SK-N-SH (cell line): ENCODE measurements around the gene OBSCN. TPM values are rescaled to one million over a fixed set of nuclear protein-coding genes. Genes with fewer than 3 reads are reported as not detected.

Experiments
- CTCF ChIA-PET: fragments of 300-600, 350-600 bp; formaldehyde crosslinking; extraction: SDS; loops from one replicate; lab custom pipeline; 2021; lab: Yijun Ruan, JAX
- POLR2A ChIA-PET: fragments of 350-600 bp; sonication (Branson Sonifier 250); formaldehyde crosslinking; extraction: SDS; loops from one replicate; lab custom pipeline; 2020; ENCODE audit warnings: antibody characterized with exemption, inconsistent platforms; lab: Yijun Ruan, JAX
- DNase-seq: peaks from one replicate; pipeline ENCODE4 v3.0.0; 2012
- H2AFZ ChIP-seq: fragments of 200-600 bp; sonication (generic); 2 replicates; pipeline ENCODE4 v1.8.1; 2016; ENCODE audit warnings: antibody characterized with exemption, mild to moderate bottlenecking, low read depth
- H3F3A ChIP-seq: fragments of 200-600 bp; sonication (generic); replicated peaks from 2 replicates; pipeline ENCODE3; 2016; ENCODE audit warnings: antibody characterized with exemption, mild to moderate bottlenecking; ENCODE audit not compliant: insufficient read depth
- H3K27ac ChIP-seq, 2 experiments: fragments of 200-500 bp in 1 of 2; fragments of 200-600 bp in 1 of 2; sonication (Bioruptor generic) in 1 of 2; sonication (generic), shearing (Covaris generic) in 1 of 2; 2 replicates each; pipeline versions ENCODE4 v1.5.1 to v1.6.1; 2014 to 2016; ENCODE audit warnings: low read depth in 2 of 2, inconsistent platforms in 1 of 2, low read length in 1 of 2, mild to moderate bottlenecking in 1 of 2, mixed read lengths in 1 of 2
- H3K27me3 ChIP-seq: fragments of 200-600 bp; sonication (generic), shearing (Covaris generic); 2 replicates; pipeline ENCODE4 v1.6.1; 2016; ENCODE audit warnings: mixed run types; ENCODE audit not compliant: insufficient read depth
- H3K36me3 ChIP-seq, 2 experiments: fragments of 200-500 bp in 1 of 2; fragments of 200-600 bp in 1 of 2; sonication (Bioruptor generic) in 1 of 2; sonication (generic) in 1 of 2; replicated peaks in 1 of 2; 2 replicates each; pipeline versions ENCODE3 to v1.5.1; 2014 to 2016; ENCODE audit warnings: low read length in 1 of 2, mild to moderate bottlenecking in 1 of 2; ENCODE audit not compliant: insufficient read depth in 2 of 2, control insufficient read depth in 1 of 2
- H3K4me1 ChIP-seq, 2 experiments: fragments of 200-500 bp in 1 of 2; fragments of 200-600 bp in 1 of 2; sonication (Bioruptor generic) in 1 of 2; sonication (generic), shearing (Covaris generic) in 1 of 2; 2 replicates each; pipeline versions ENCODE4 v1.5.1 to v1.6.1; 2014 to 2016; ENCODE audit warnings: low read depth in 1 of 2, low read length in 1 of 2, mixed run types in 1 of 2; ENCODE audit not compliant: insufficient read depth in 2 of 2, control insufficient read depth in 1 of 2
- H3K4me2 ChIP-seq: fragments of 200-600 bp; sonication (generic), shearing (Covaris generic); 2 replicates; pipeline ENCODE4 v1.6.1; 2017; ENCODE audit warnings: mixed run types
- H3K4me3 ChIP-seq, 2 experiments: fragments of 200-500 bp in 1 of 2; fragments of 200-600 bp in 1 of 2; sonication (Bioruptor generic) in 1 of 2; sonication (generic), shearing (Covaris generic) in 1 of 2; 2 replicates each; pipeline versions ENCODE4 v1.5.1 to v1.8.1; 2014 to 2016; ENCODE audit warnings: low read depth in 2 of 2, inconsistent platforms in 1 of 2, low read length in 1 of 2, mild to moderate bottlenecking in 1 of 2, mixed read lengths in 1 of 2, moderate library complexity in 1 of 2
- H3K79me2 ChIP-seq: fragments of 200-600 bp; sonication (generic); 2 replicates; pipeline ENCODE4 v1.8.1; 2017; ENCODE audit warnings: mild to moderate bottlenecking; ENCODE audit not compliant: insufficient read depth
- H3K9ac ChIP-seq: fragments of 200-600 bp; sonication (generic); 2 replicates; pipeline ENCODE4 v1.6.1; 2017; ENCODE audit warnings: mixed run types
- H3K9me2 ChIP-seq: fragments of 200-600 bp; sonication (generic); 2 replicates; pipeline ENCODE4 v1.6.1; 2017; ENCODE audit warnings: mixed run types
- H3K9me3 ChIP-seq: fragments of 200-600 bp; sonication (generic); 2 replicates; pipeline ENCODE4 v1.6.1; 2017; ENCODE audit warnings: mixed run types, mild to moderate bottlenecking, moderate library complexity
- H4K20me1 ChIP-seq: fragments of 200-600 bp; sonication (generic); 2 replicates; pipeline ENCODE4 v1.6.1; 2017; ENCODE audit warnings: mild to moderate bottlenecking, mixed run types; ENCODE audit not compliant: insufficient read depth
- CHD2 ChIP-seq: fragments of 150-350 bp; IDR thresholded peaks from 2 replicates; pipeline ENCODE4 v1.6.1; 2018; ENCODE audit warnings: low read length; ENCODE audit not compliant: partially characterized antibody
- EP300 ChIP-seq, 2 experiments: IDR thresholded peaks; 2 replicates each; pipeline versions ENCODE4 v1.4.0 to v1.6.1; 2012; ENCODE audit warnings: borderline replicate concordance in 1 of 2, low read depth in 1 of 2, low read length in 1 of 2
- FOSL2 ChIP-seq: IDR thresholded peaks from 2 replicates; pipeline ENCODE4 v1.4.0; 2012; ENCODE audit warnings: low read depth, mild to moderate bottlenecking, moderate library complexity, borderline replicate concordance
- FOXJ3 ChIP-seq: sonication (generic); formaldehyde crosslinking; IDR thresholded peaks from 2 replicates; pipeline ENCODE4 v1.5.1; 2020; ENCODE audit warnings: mild to moderate bottlenecking, missing genetic modification reagents
- FOXM1 ChIP-seq: IDR thresholded peaks from 2 replicates; pipeline ENCODE4 v1.4.0; 2012; ENCODE audit warnings: low read depth, mild to moderate bottlenecking
- GATA2 ChIP-seq: sonication (generic); formaldehyde crosslinking; IDR thresholded peaks from 2 replicates; pipeline ENCODE4 v1.5.0; 2020; ENCODE audit warnings: mild to moderate bottlenecking, missing genetic modification reagents
- IRF3 ChIP-seq: fragments of 150-350 bp; IDR thresholded peaks from 2 replicates; pipeline ENCODE4 v1.6.1; 2016; ENCODE audit warnings: mild to moderate bottlenecking, low read depth, low read length
- MEF2A ChIP-seq: IDR thresholded peaks from 2 replicates; pipeline ENCODE4 v1.4.0; 2012; ENCODE audit warnings: low read depth, borderline replicate concordance
- NFIC ChIP-seq: IDR thresholded peaks from 2 replicates; pipeline ENCODE4 v1.4.0; 2012; ENCODE audit warnings: borderline replicate concordance
- RAD21 ChIP-seq: IDR thresholded peaks from 2 replicates; pipeline ENCODE4 v1.6.1; 2012; ENCODE audit warnings: mild to moderate bottlenecking, low read length
- RXRA ChIP-seq: IDR thresholded peaks from 2 replicates; pipeline ENCODE4 v1.4.0; 2012; ENCODE audit warnings: low read depth, mild to moderate bottlenecking, borderline replicate concordance
- SMC3 ChIP-seq: IDR thresholded peaks from 2 replicates; pipeline ENCODE4 v1.6.1; 2012; ENCODE audit warnings: low read depth, low read length, improper control_type of control experiment
- TAF1 ChIP-seq: IDR thresholded peaks from 2 replicates; pipeline ENCODE4 v1.6.1; 2012; ENCODE audit warnings: low read depth, mild to moderate bottlenecking, low read length, moderate library complexity, borderline replicate concordance
- USF1 ChIP-seq: IDR thresholded peaks from 2 replicates; pipeline ENCODE4 v1.4.0; 2012; ENCODE audit warnings: low read depth, borderline replicate concordance
- ZBTB33 ChIP-seq: IDR thresholded peaks from 2 replicates; pipeline ENCODE4 v1.4.0; 2012; ENCODE audit warnings: low read depth, borderline replicate concordance
- WGBS: methylation state at CpG from one replicate; pipeline ENCODE4 v1.1.6; 2017; ENCODE audit warnings: low lambda C conversion rate; 5-methylcytosine and 5-hydroxymethylcytosine counted together
- polyA plus RNA-seq, 3 experiments: library from polyadenylated mRNA; depleted of rRNA; stranded (reverse); fragments of >200 nt; gene quantifications; 2 replicates each; pipeline ENCODE4 v1.2.3, GENCODE V29; 2012
- TF ChIP-seq, protein P1 (sequence below): IDR thresholded peaks from 2 replicates; pipeline ENCODE4; 2012
- TF ChIP-seq, protein P2 (sequence below): IDR thresholded peaks from 2 replicates; pipeline ENCODE4 v1.6.1; 2012; ENCODE audit warnings: mild to moderate bottlenecking, low read depth, low read length, moderate library complexity

OBSCN gene
- polyA plus RNA-seq, 1 of the 3 experiments (the other 2 are of a cell fraction): 4.0 TPM

GRCh38 chr1:228405200-228405978 lies 197.5 kb downstream of the OBSCN start:
- WGBS: 15% methylated on average over 9 of the region's 11 CpGs
- peak overlapping the region; percentile 93 for H3K9ac ChIP-seq
- peaks cover 55% of the 10 kb centered on the region for H4K20me1 ChIP-seq
- ChIA-PET POLR2A (interaction anchor here (1.6 to 2.9 kb wide), 3 partner anchors 51 to 81 kb away, joined by 4 to 18 read pairs (median 6); no protein-coding TSS in a partner anchor), CTCF (interaction anchor here (0.5 to 2.1 kb wide), 9 partner anchors 9 to 1679 kb away, joined by 3 to 10 read pairs (median 3); no protein-coding TSS in a partner anchor)
- DNase-seq: no peak
- peaks cover 14 to 35% of the 10 kb centered on the region in 2 experiments for H3K4me1 ChIP-seq
- peak overlapping the region; percentile 98 to 100 for H3K4me3 ChIP-seq
- peak overlapping the region; percentile 94 for H3K4me2 ChIP-seq
- peaks cover 77% of the 10 kb centered on the region for H3K79me2 ChIP-seq
- H3K9me2 ChIP-seq: no peaks in the 10 kb centered on the region
- TF ChIP-seq FOXJ3 (CRISPR knock-in tag): no peak
- no peaks in the 10 kb centered on the region for H3K27me3 ChIP-seq
- no peak overlapping the region for H2AFZ ChIP-seq
- H3F3A ChIP-seq: no peaks in the 10 kb centered on the region
- peak overlapping the region in 1 of 2 experiments; percentile 85; a peak in 1 of 4 replicates for H3K27ac ChIP-seq
- no peaks in the 10 kb centered on the region for H3K9me3 ChIP-seq
- H3K36me3 ChIP-seq: peaks cover 6 to 19% of the 10 kb centered on the region in 2 experiments

GRCh38 chr1:228405979-228406228 lies 198.1 kb downstream of the OBSCN start:
- no peaks in the 10 kb centered on the region for H3K9me3 ChIP-seq
- H3K4me2 ChIP-seq: peak overlapping the region; percentile 94
- no peak for TF ChIP-seq ZBTB33
- no peak for TF ChIP-seq SMC3
- no peak for TF ChIP-seq FOSL2
- no peak for TF ChIP-seq IRF3
- TF ChIP-seq, protein P1, sequence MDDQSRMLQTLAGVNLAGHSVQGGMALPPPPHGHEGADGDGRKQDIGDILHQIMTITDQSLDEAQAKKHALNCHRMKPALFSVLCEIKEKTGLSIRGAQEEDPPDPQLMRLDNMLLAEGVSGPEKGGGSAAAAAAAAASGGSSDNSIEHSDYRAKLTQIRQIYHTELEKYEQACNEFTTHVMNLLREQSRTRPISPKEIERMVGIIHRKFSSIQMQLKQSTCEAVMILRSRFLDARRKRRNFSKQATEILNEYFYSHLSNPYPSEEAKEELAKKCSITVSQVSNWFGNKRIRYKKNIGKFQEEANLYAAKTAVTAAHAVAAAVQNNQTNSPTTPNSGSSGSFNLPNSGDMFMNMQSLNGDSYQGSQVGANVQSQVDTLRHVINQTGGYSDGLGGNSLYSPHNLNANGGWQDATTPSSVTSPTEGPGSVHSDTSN: no peak
- TF ChIP-seq CHD2: no peak
- no peak for TF ChIP-seq USF1
- no peak for TF ChIP-seq GATA2
- TF ChIP-seq MEF2A: no peak
- TF ChIP-seq NFIC: no peak
- TF ChIP-seq RAD21: no peak
- no peak for TF ChIP-seq RXRA
- TF ChIP-seq, protein P2, sequence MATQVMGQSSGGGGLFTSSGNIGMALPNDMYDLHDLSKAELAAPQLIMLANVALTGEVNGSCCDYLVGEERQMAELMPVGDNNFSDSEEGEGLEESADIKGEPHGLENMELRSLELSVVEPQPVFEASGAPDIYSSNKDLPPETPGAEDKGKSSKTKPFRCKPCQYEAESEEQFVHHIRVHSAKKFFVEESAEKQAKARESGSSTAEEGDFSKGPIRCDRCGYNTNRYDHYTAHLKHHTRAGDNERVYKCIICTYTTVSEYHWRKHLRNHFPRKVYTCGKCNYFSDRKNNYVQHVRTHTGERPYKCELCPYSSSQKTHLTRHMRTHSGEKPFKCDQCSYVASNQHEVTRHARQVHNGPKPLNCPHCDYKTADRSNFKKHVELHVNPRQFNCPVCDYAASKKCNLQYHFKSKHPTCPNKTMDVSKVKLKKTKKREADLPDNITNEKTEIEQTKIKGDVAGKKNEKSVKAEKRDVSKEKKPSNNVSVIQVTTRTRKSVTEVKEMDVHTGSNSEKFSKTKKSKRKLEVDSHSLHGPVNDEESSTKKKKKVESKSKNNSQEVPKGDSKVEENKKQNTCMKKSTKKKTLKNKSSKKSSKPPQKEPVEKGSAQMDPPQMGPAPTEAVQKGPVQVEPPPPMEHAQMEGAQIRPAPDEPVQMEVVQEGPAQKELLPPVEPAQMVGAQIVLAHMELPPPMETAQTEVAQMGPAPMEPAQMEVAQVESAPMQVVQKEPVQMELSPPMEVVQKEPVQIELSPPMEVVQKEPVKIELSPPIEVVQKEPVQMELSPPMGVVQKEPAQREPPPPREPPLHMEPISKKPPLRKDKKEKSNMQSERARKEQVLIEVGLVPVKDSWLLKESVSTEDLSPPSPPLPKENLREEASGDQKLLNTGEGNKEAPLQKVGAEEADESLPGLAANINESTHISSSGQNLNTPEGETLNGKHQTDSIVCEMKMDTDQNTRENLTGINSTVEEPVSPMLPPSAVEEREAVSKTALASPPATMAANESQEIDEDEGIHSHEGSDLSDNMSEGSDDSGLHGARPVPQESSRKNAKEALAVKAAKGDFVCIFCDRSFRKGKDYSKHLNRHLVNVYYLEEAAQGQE: no peak
- TF ChIP-seq FOXM1: no peak
- no peak for TF ChIP-seq TAF1
- TF ChIP-seq EP300 (IDR thresholded peaks at IDR 0.05; ENCODE audit: borderline replicate concordance in 1 of 2, low read depth in 1 of 2, low read length in 1 of 2): no peak
- no peak for DNase-seq
- H2AFZ ChIP-seq: no peak overlapping the region
- 0% methylated on average over 13 of the region's 21 CpGs for WGBS
- peak overlapping the region in 1 of 2 experiments; percentile 85; a peak in 2 of 4 replicates for H3K27ac ChIP-seq
- H3K9ac ChIP-seq: peak overlapping the region; percentile 93
- no peaks in the 10 kb centered on the region for H3K9me2 ChIP-seq
- H3F3A ChIP-seq: no peaks in the 10 kb centered on the region
- H4K20me1 ChIP-seq: peaks cover 50% of the 10 kb centered on the region
- H3K79me2 ChIP-seq: peaks cover 72% of the 10 kb centered on the region
- peaks cover 14 to 35% of the 10 kb centered on the region in 2 experiments for H3K4me1 ChIP-seq
- POLR2A ChIA-PET: interaction anchor here (1.6 to 2.9 kb wide), 3 partner anchors 51 to 80 kb away, joined by 4 to 18 read pairs (median 6); no protein-coding TSS in a partner anchor
- H3K4me3 ChIP-seq: peak overlapping the region; percentile 98 to 100
- CTCF ChIA-PET: interaction anchor here (0.6 to 2.1 kb wide), 4 partner anchors 10 to 1679 kb away, joined by 3 to 10 read pairs (median 4); no protein-coding TSS in a partner anchor
- no peaks in the 10 kb centered on the region for H3K27me3 ChIP-seq
- H3K36me3 ChIP-seq: peaks cover 6 to 16% of the 10 kb centered on the region in 2 experiments
